H9 (cell line): ENCODE measurements around the gene RRP1B. TPM values are rescaled to one million over a fixed set of nuclear protein-coding genes. Genes with fewer than 3 reads are reported as not detected.

ENCODE experiments used
- DNase-seq: peaks from one replicate; pipeline ENCODE4 v3.0.0-alpha.2; 2017
- H2AFZ ChIP-seq: one replicate; pipeline ENCODE4 v1.6.1; 2013; ENCODE audit warnings: mild to moderate bottlenecking, low read length, control low read depth, moderate library complexity
- H2AK5ac ChIP-seq: 2 replicates; pipeline ENCODE4 v1.6.1; 2013; ENCODE audit warnings: low read length, control low read depth, mixed read lengths; ENCODE audit not compliant: insufficient read length
- H2BK120ac ChIP-seq: one replicate; pipeline ENCODE4 v1.6.1; 2013; ENCODE audit warnings: low read depth, mild to moderate bottlenecking, low read length, control low read depth, inconsistent platforms; ENCODE audit not compliant: poor library complexity, severe bottlenecking
- H2BK12ac ChIP-seq: 2 replicates; pipeline ENCODE4 v1.6.1; 2013; ENCODE audit warnings: low read length, control low read depth, mixed read lengths, low read depth; ENCODE audit not compliant: insufficient read length
- H2BK15ac ChIP-seq: 2 replicates; pipeline ENCODE4 v1.6.1; 2013; ENCODE audit warnings: low read depth, low read length, control low read depth
- H2BK20ac ChIP-seq: one replicate; pipeline ENCODE4 v1.6.1; 2013; ENCODE audit warnings: low read depth, mild to moderate bottlenecking, low read length, control low read depth, inconsistent platforms; ENCODE audit not compliant: poor library complexity, severe bottlenecking
- H2BK5ac ChIP-seq: 2 replicates; pipeline ENCODE4 v1.6.1; 2013; ENCODE audit warnings: low read length, control low read depth, mixed read lengths; ENCODE audit not compliant: insufficient read length
- H3K14ac ChIP-seq: 2 replicates; pipeline ENCODE4 v1.6.1; 2013; ENCODE audit warnings: low read length, control low read depth; ENCODE audit not compliant: insufficient read depth
- H3K18ac ChIP-seq: 2 replicates; pipeline ENCODE4 v1.6.1; 2013; ENCODE audit warnings: low read depth, mild to moderate bottlenecking, mixed read lengths, low read length, control low read depth; ENCODE audit not compliant: insufficient read length
- H3K23ac ChIP-seq: 2 replicates; pipeline ENCODE4 v1.6.1; 2013; ENCODE audit warnings: low read length, control low read depth, mixed read lengths, low read depth; ENCODE audit not compliant: insufficient read length
- H3K23me2 ChIP-seq: 2 replicates; pipeline ENCODE4 v1.6.1; 2013; ENCODE audit warnings: low read depth, mild to moderate bottlenecking, mixed read lengths, low read length, control low read depth; ENCODE audit not compliant: insufficient read length, poor library complexity, severe bottlenecking
- H3K27ac ChIP-seq: 2 replicates; pipeline ENCODE4 v1.5.1; 2013; ENCODE audit warnings: low read length, control low read depth, mixed read lengths, low read depth; ENCODE audit not compliant: insufficient read length
- H3K27me3 ChIP-seq: 2 replicates; pipeline ENCODE4 v1.6.1; 2013; ENCODE audit warnings: low read length, control low read depth, inconsistent platforms; ENCODE audit not compliant: insufficient read depth
- H3K4ac ChIP-seq: 2 replicates; pipeline ENCODE4 v1.6.1; 2013; ENCODE audit warnings: low read depth, mild to moderate bottlenecking, control low read depth, inconsistent platforms, low read length, moderate library complexity
- H3K4me1 ChIP-seq: 2 replicates; pipeline ENCODE4 v1.6.1; 2013; ENCODE audit warnings: low read length, control low read depth, inconsistent platforms; ENCODE audit not compliant: insufficient read depth
- H3K4me2 ChIP-seq: 2 replicates; pipeline ENCODE4 v1.6.1; 2013; ENCODE audit warnings: low read length, control low read depth, mixed read lengths; ENCODE audit not compliant: insufficient read length, insufficient read depth
- H3K56ac ChIP-seq: 2 replicates; pipeline ENCODE4 v1.6.1; 2013; ENCODE audit warnings: low read depth, mild to moderate bottlenecking, mixed read lengths, low read length, control low read depth; ENCODE audit not compliant: insufficient read length
- H3K79me1 ChIP-seq: 2 replicates; pipeline ENCODE4 v1.6.1; 2013; ENCODE audit warnings: low read depth, mild to moderate bottlenecking, moderate library complexity, low read length, control low read depth, inconsistent platforms; ENCODE audit not compliant: insufficient read depth, poor library complexity, severe bottlenecking
- H3K79me2 ChIP-seq: 2 replicates; pipeline ENCODE4 v1.6.1; 2013; ENCODE audit warnings: low read length, control low read depth, inconsistent platforms; ENCODE audit not compliant: insufficient read depth
- H3K9ac ChIP-seq: 2 replicates; pipeline ENCODE4 v1.6.1; 2013; ENCODE audit warnings: low read length, control low read depth, mixed read lengths; ENCODE audit not compliant: insufficient read length; ENCODE audit errors: extremely low read depth
- H3K9me3 ChIP-seq: one replicate; pipeline ENCODE4 v1.6.1; 2013; ENCODE audit warnings: low read depth, low read length, inconsistent platforms; ENCODE audit not compliant: control insufficient read depth
- H3T11ph ChIP-seq: one replicate; pipeline ENCODE4 v1.6.1; 2013; ENCODE audit warnings: mild to moderate bottlenecking, low read length, control low read depth, inconsistent platforms
- H4K20me1 ChIP-seq: one replicate; pipeline ENCODE4 v1.6.1; 2013; ENCODE audit not compliant: control insufficient read depth, insufficient read length, insufficient read depth
- H4K5ac ChIP-seq: 2 replicates; pipeline ENCODE4 v1.6.1; 2013; ENCODE audit warnings: low read depth, mild to moderate bottlenecking, mixed read lengths, low read length, control low read depth; ENCODE audit not compliant: insufficient read length
- H4K8ac ChIP-seq: replicated peaks from 2 replicates; pipeline ENCODE4 v1.6.1; 2013; ENCODE audit warnings: low read length, control low read depth, mixed read lengths, low read depth; ENCODE audit not compliant: insufficient read length
- H4K91ac ChIP-seq: 2 replicates; pipeline ENCODE4 v1.6.1; 2013; ENCODE audit warnings: low read depth, mild to moderate bottlenecking, moderate library complexity, mixed read lengths, low read length, control low read depth; ENCODE audit not compliant: insufficient read length
- H3K27ac Mint-ChIP-seq, 3 experiments: 2 replicates in 2 of 3; 3 replicates in 1 of 3; pipeline ENCODE4 v1.8.0; 2020 to 2021; ENCODE audit warnings: mixed read lengths in 3 of 3, mild to moderate bottlenecking in 1 of 3, moderate library complexity in 1 of 3
- H3K27me3 Mint-ChIP-seq: 2 replicates; pipeline ENCODE4 v1.8.0; 2021; ENCODE audit warnings: low read depth, mild to moderate bottlenecking, moderate library complexity, mixed read lengths
- H3K36me3 Mint-ChIP-seq, 3 experiments: 2 replicates in 2 of 3; 3 replicates in 1 of 3; pipeline ENCODE4 v1.8.0; 2020 to 2021; ENCODE audit warnings: low read depth in 3 of 3, mixed read lengths in 3 of 3; ENCODE audit not compliant: insufficient read depth in 1 of 3
- H3K4me1 Mint-ChIP-seq, 2 experiments: 2 replicates each; pipeline ENCODE4 v1.8.0; 2020; ENCODE audit warnings: mixed read lengths in 2 of 2
- H3K4me3 Mint-ChIP-seq, 2 experiments: 2 replicates in 1 of 2; 3 replicates in 1 of 2; pipeline ENCODE4 v1.8.0; 2020 to 2021; ENCODE audit warnings: mild to moderate bottlenecking in 2 of 2, mixed read lengths in 2 of 2, moderate library complexity in 1 of 2
- H3K9me3 Mint-ChIP-seq, 2 experiments: 2 replicates in 1 of 2; 3 replicates in 1 of 2; pipeline ENCODE4 v1.8.0; 2020; ENCODE audit warnings: mild to moderate bottlenecking in 2 of 2, mixed read lengths in 2 of 2, moderate library complexity in 1 of 2
- WGBS: extraction: QIAGEN DNeasy Blood & Tissue Kit; methylation state at CpG from one replicate; pipeline ENCODE4 v1.1.7; 2013; ENCODE audit warnings: missing lambda C conversion rate, low lambda C conversion rate, mixed read lengths; ENCODE audit not compliant: insufficient read length; ENCODE audit errors: extremely low coverage; 5-methylcytosine and 5-hydroxymethylcytosine counted together
- total RNA-seq: library from RNA; stranded (reverse); gene quantifications from 2 replicates; pipeline ENCODE4 v1.2.1, GENCODE V29; 2021
- TF ChIP-seq, protein P1 (sequence below): fragments of 200-600 bp; sonication (generic); conservative IDR thresholded peaks from 3 replicates; pipeline ENCODE4 v1.8.0; 2021; ENCODE audit warnings: antibody characterized with exemption, mild to moderate bottlenecking

Gene RRP1B
- total RNA-seq, 1 experiment from 2014 or later: 96.6 TPM

DNA sequence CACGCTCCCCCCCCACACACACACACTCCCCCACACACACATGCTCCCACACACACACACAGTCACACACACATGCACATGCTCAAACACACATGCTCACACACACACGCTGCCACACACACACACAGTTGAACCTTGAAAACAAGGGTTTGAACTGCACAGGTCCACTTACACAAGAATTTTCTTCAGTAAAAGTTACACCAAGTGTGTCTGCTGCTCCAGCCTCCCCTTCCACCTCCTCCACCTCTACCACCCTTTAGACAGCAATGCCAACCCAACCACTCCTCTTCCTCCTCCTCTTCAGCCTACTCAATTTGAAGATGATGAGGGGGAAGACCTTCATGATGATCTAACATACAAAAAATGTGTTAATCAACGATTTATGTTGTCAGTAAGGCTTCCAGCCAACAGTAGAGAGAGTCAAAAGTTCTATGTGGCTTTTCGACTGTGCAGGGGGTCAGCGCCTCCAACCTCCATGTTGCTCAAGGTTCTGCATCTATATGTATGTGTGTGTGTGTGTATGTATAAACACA lies 26.9 kb upstream of the RRP1B start:
- Histone ChIP-seq H3K27me3 (no peaks in the 10 kb centered on the region), H3K56ac (no peak overlapping the region), H2BK5ac (no peak overlapping the region), H3K23ac (no peak overlapping the region), H3K4ac (no peak overlapping the region), H3K4me1 (no peaks in the 10 kb centered on the region), H4K20me1 (no peaks in the 10 kb centered on the region), H3K79me1 (no peaks in the 10 kb centered on the region), H2BK15ac (no peak overlapping the region), H2AK5ac (no peak overlapping the region), H2AFZ (no peak overlapping the region), H3K4me2 (no peak overlapping the region), H4K5ac (no peak overlapping the region), H3T11ph (no peak overlapping the region), H3K14ac (no peak overlapping the region; the same call in 1 of the 2 replicates), H4K91ac (no peak overlapping the region), H3K27ac (no peak overlapping the region), H3K9ac (no peak overlapping the region), H2BK20ac (no peak overlapping the region), H3K79me2 (no peaks in the 10 kb centered on the region), H2BK12ac (no peak overlapping the region), H4K8ac (no peak overlapping the region), H3K23me2 (no peaks in the 10 kb centered on the region), H2BK120ac (no peak overlapping the region), H3K9me3 (no peaks in the 10 kb centered on the region), H3K18ac (no peak overlapping the region)
- Mint-ChIP-seq H3K27ac (no peak overlapping the region), H3K4me1 (no peaks in the 10 kb centered on the region), H3K9me3 (peaks cover 0 to 12% of the 10 kb centered on the region in 2 experiments; a peak in 4 of 5 replicates), H3K36me3 (peaks cover 6 to 11% (median 6%) of the 10 kb centered on the region in 3 experiments; a peak in 5 of 7 replicates), H3K4me3 (no peak overlapping the region), H3K27me3 (peaks cover 2% of the 10 kb centered on the region; the same call in 1 of the 2 replicates)
- TF ChIP-seq, protein P1, sequence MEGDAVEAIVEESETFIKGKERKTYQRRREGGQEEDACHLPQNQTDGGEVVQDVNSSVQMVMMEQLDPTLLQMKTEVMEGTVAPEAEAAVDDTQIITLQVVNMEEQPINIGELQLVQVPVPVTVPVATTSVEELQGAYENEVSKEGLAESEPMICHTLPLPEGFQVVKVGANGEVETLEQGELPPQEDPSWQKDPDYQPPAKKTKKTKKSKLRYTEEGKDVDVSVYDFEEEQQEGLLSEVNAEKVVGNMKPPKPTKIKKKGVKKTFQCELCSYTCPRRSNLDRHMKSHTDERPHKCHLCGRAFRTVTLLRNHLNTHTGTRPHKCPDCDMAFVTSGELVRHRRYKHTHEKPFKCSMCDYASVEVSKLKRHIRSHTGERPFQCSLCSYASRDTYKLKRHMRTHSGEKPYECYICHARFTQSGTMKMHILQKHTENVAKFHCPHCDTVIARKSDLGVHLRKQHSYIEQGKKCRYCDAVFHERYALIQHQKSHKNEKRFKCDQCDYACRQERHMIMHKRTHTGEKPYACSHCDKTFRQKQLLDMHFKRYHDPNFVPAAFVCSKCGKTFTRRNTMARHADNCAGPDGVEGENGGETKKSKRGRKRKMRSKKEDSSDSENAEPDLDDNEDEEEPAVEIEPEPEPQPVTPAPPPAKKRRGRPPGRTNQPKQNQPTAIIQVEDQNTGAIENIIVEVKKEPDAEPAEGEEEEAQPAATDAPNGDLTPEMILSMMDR: no peak
- WGBS: no CpG with 5 or more reads among the region's 5 CpGs
- DNase-seq: no peak
